ENCODE results near the gene HMG20B.

DNA sequence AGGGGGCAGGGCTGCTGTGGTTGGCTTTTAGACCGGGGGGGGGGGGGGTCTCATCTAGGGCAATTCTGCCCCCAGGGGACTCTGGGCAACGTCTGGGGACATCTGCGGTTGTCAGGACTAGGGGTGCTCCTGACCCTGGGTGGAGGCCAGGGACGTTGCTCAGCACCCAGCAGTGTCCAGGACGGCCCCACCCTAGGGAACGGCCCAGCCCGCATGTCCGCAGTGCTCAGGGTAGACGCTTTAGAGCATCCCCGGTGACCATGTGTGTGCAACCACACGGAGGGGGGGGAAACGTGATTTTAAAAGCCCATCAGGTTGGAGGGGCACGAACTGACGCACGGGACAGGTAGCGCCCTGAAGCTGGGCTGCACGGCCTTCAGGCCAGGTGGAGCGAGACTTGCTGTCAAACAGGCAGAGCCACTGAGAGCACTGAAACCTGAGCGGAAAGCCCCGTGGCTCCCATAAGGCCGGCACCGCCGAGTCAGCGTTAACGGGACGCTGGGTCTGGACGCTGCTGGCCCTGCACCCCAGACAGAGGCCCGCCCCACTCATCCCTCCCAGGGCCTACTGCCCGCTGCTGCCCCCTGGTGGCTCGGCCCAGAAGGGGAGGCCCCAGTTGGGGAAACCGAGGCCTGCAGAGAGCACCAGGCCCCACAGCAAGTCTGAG is 45.5 kb downstream of the HMG20B start:
- TF ChIP-seq, protein P1, sequence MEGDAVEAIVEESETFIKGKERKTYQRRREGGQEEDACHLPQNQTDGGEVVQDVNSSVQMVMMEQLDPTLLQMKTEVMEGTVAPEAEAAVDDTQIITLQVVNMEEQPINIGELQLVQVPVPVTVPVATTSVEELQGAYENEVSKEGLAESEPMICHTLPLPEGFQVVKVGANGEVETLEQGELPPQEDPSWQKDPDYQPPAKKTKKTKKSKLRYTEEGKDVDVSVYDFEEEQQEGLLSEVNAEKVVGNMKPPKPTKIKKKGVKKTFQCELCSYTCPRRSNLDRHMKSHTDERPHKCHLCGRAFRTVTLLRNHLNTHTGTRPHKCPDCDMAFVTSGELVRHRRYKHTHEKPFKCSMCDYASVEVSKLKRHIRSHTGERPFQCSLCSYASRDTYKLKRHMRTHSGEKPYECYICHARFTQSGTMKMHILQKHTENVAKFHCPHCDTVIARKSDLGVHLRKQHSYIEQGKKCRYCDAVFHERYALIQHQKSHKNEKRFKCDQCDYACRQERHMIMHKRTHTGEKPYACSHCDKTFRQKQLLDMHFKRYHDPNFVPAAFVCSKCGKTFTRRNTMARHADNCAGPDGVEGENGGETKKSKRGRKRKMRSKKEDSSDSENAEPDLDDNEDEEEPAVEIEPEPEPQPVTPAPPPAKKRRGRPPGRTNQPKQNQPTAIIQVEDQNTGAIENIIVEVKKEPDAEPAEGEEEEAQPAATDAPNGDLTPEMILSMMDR (optimal IDR thresholded peaks at IDR 0.05 in 1 of 3, IDR thresholded peaks at IDR 0.05 in 1 of 3, conservative IDR thresholded peaks at IDR 0.05 in 1 of 3; ENCODE audit: extremely low read depth in 1 of 3, insufficient read depth in 2 of 3, low read length in 3 of 3), result peak; percentile 58 to 92 (median 75)
- no peak for TF ChIP-seq EZH2 (IDR thresholded peaks at IDR 0.05; ENCODE audit: low read length)

Measured in keratinocyte (primary cell).